ENCODE data around the gene LSM14B.

The LSM14B gene

DNA sequence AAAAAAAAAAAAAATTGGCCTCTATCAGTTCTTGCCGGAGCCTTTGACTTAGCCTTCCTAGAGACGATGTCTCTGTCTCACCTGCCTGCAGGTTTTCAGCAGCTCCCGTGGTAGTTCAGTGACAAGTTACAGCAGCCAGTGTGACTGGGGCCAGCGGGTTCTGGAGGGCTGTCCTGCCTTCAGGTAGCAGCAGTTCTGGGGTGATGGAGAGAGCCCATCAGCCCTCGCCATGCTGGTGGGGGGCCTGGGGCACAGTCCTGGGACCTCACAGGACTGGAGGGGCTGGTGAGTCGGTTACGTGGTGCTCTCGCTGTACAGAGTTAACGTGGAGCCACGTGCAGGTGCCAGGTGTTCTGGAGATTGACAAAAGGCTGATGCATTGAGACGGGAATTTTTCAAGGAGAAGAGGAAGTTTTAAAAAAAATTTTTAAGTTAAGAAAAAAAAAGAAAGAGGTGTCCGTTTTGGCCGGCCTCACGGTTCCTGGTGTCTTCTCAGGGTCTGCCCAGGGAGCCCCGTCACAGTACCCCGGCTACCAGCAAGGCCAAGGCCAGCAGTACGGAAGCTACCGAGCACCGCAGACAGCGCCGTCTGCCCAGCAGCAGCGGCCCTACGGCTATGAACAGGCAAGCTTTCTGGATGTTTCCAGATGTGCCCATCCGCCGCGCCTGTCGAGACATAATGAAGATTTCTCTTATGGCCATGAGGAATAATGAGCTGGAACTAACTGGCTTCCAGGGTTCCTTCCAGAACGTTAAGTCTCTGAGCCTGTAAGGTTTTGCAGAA lies 51.9 kb downstream of the LSM14B start:
- no peak for DNase-seq (ENCODE audit: low read depth)
- no peak overlapping the region for H3K4me3 ChIP-seq (ENCODE audit: low read depth, low read length)
- TF ChIP-seq, protein P1, sequence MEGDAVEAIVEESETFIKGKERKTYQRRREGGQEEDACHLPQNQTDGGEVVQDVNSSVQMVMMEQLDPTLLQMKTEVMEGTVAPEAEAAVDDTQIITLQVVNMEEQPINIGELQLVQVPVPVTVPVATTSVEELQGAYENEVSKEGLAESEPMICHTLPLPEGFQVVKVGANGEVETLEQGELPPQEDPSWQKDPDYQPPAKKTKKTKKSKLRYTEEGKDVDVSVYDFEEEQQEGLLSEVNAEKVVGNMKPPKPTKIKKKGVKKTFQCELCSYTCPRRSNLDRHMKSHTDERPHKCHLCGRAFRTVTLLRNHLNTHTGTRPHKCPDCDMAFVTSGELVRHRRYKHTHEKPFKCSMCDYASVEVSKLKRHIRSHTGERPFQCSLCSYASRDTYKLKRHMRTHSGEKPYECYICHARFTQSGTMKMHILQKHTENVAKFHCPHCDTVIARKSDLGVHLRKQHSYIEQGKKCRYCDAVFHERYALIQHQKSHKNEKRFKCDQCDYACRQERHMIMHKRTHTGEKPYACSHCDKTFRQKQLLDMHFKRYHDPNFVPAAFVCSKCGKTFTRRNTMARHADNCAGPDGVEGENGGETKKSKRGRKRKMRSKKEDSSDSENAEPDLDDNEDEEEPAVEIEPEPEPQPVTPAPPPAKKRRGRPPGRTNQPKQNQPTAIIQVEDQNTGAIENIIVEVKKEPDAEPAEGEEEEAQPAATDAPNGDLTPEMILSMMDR (IDR thresholded peaks at IDR 0.05; ENCODE audit: low read depth, low read length): no peak
- TF ChIP-seq POLR2A (IDR thresholded peaks at IDR 0.05; ENCODE audit: extremely low read depth, insufficient read length) (no peak), MYC (IDR thresholded peaks at IDR 0.05; ENCODE audit: low read depth, low read length) (no peak)
- TF ChIP-seq, protein P2, sequence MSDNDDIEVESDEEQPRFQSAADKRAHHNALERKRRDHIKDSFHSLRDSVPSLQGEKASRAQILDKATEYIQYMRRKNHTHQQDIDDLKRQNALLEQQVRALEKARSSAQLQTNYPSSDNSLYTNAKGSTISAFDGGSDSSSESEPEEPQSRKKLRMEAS (IDR thresholded peaks at IDR 0.05; ENCODE audit: low read depth, low read length): no peak

DNA sequence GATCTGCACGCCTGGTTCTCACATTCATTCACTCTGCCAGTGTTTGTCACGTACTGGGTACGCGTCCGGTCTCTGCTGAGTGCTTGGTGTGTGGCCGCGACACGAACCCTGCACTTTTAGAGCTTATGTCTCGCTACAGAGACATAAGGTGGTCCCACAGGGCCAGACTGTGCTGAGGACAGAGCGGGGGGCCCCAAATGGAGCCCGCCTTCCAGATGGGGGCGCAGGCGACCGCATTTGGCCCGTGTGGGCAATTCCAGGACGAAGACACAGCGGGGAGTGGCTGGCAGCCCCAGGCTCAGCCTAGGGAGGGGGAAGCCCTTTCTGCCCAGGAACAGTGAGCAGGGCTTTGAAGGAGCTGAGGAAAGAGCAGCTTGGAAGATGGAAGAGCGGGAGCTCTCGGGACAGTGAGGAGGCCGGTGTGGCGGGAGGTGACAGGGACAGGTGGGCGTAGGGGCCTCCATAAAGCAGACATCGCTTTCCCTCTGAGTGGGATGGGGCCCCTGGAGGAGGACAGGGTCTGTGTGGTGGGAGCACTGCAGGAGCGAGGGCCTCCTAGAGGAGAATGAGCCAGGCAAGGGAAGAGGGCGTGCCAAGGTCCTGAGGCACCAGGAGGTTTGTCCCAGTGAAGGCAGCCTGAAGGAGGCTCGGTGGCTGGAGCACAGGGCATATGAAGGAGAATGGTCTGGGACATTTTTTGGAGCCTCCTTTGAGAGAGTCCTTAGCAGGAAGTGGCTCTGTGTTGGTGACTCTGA lies 52.8 kb downstream of the LSM14B start:
- DNase-seq (ENCODE audit: low read depth): no peak
- TF ChIP-seq, protein P2 (IDR thresholded peaks at IDR 0.05; ENCODE audit: low read depth, low read length): no peak
- no peak for TF ChIP-seq POLR2A (IDR thresholded peaks at IDR 0.05; ENCODE audit: extremely low read depth, insufficient read length)
- TF ChIP-seq, protein P1 (IDR thresholded peaks at IDR 0.05; ENCODE audit: low read depth, low read length): no peak
- TF ChIP-seq MYC (IDR thresholded peaks at IDR 0.05; ENCODE audit: low read depth, low read length): no peak
- no peak overlapping the region for H3K4me3 ChIP-seq (ENCODE audit: low read depth, low read length)

DNA sequence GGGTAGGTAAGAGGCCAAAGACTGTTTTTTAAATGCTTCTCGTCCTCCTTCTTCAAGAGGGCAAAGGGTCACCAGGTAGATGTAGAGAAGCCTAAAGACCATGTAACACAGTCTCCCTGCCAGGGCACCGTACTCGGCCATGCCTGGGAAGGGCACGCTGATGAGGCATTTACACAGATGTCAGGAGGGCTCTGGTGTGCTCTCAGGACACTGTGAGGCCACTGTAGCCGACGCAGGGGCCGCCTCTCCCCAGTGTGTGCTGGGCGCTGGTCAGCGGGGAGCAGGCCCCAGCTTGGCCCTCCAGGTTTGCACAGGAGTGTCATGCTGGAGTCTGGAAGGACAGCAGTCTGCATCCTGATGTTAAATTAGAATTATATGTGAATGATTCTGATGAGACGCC lies 53.4 kb downstream of the LSM14B start:
- no peak for DNase-seq (ENCODE audit: low read depth)
- TF ChIP-seq POLR2A (IDR thresholded peaks at IDR 0.05; ENCODE audit: extremely low read depth, insufficient read length): no peak
- TF ChIP-seq, protein P1 (IDR thresholded peaks at IDR 0.05; ENCODE audit: low read depth, low read length): no peak
- TF ChIP-seq, protein P2 (IDR thresholded peaks at IDR 0.05; ENCODE audit: low read depth, low read length): no peak
- TF ChIP-seq MYC (IDR thresholded peaks at IDR 0.05; ENCODE audit: low read depth, low read length): no peak
- H3K4me3 ChIP-seq (ENCODE audit: low read depth, low read length): no peak overlapping the region

DNA sequence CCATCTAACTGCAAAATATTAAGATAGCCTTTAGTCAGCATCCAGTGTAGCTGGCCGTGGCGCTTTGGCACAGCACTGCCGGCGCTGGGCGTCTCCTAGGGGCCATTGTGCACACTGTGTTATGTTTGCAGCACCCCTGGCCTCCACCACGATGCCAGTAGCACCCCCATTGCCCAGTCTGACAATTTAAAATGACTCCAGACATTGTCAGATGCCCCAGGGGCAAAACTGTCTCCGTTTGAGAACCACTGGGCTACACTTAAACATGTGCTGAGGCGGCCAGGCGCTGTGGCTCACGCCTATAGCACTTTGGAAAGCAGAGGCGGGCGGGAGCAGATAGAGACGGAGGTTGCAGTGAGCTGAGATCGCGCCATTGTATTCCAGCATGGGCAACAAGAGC lies 54.6 kb downstream of the LSM14B start:
- TF ChIP-seq POLR2A (IDR thresholded peaks at IDR 0.05; ENCODE audit: extremely low read depth, insufficient read length): no peak
- TF ChIP-seq, protein P2 (IDR thresholded peaks at IDR 0.05; ENCODE audit: low read depth, low read length): no peak
- TF ChIP-seq MYC (IDR thresholded peaks at IDR 0.05; ENCODE audit: low read depth, low read length): no peak
- TF ChIP-seq, protein P1 (IDR thresholded peaks at IDR 0.05; ENCODE audit: low read depth, low read length): no peak
- DNase-seq (ENCODE audit: low read depth): no peak
- no peak overlapping the region for H3K4me3 ChIP-seq (ENCODE audit: low read depth, low read length)

DNA sequence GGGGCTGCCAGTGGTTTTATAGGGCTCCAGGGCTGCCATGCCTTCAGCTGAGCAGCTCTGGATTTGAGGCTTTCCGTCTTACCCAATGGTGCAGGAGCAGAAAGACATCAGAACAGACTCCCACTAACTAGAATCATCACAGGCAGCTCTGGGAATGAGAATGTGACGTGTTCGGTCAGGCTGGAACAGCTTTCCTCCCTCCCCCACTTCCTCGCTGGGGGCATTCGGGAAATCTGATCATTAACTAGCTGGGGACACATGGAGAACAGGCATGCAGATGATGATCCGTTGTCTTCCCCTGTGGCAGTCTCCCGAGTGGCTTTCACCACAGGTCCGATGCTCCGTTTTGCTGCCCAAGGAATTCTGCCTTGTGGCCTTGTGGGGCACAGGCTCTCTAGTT lies 55.0 kb downstream of the LSM14B start:
- no peak for DNase-seq (ENCODE audit: low read depth)
- TF ChIP-seq, protein P1 (IDR thresholded peaks at IDR 0.05; ENCODE audit: low read depth, low read length): no peak
- TF ChIP-seq POLR2A (IDR thresholded peaks at IDR 0.05; ENCODE audit: extremely low read depth, insufficient read length) (no peak), MYC (IDR thresholded peaks at IDR 0.05; ENCODE audit: low read depth, low read length) (no peak)
- TF ChIP-seq, protein P2 (IDR thresholded peaks at IDR 0.05; ENCODE audit: low read depth, low read length): no peak
- no peak overlapping the region for H3K4me3 ChIP-seq (ENCODE audit: low read depth, low read length)
